Measurements from ENCODE around the gene MYCBP2. TPM values are rescaled to one million over a fixed set of nuclear protein-coding genes. Genes with fewer than 3 reads are reported as not detected.

MYCBP2 gene
- total RNA-seq, 4 donors from 2014 or later = 274 to 342 (median 305) TPM

DNA sequence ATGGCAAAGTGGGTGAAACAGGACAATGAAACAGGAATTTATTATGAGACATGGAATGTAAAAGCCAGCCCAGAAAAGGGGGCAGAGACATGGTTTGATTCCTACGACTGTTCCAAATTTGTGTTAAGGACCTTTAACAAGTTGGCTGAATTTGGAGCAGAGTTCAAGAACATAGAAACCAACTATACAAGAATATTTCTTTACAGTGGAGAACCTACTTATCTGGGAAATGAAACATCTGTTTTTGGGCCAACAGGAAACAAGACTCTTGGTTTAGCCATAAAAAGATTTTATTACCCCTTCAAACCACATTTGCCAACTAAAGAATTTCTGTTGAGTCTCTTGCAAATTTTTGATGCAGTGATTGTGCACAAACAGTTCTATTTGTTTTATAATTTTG is 326.4 kb downstream of the MYCBP2 start:
- no peak for DNase-seq (ENCODE audit: low spot score in 2 of 2)
- H3K27me3 ChIP-seq = no peaks in the 10 kb centered on the region
- H3K36me3 ChIP-seq = peaks cover 0 to 66% (median 0%) of the 10 kb centered on the region in 3 donors
- no peaks in the 10 kb centered on the region for H3K9me3 ChIP-seq
- peaks cover 0 to 62% (median 4%) of the 10 kb centered on the region in 4 donors for H3K4me1 ChIP-seq
- no peak for TF ChIP-seq EP300 (IDR thresholded peaks at IDR 0.05)
- TF ChIP-seq, protein P1, sequence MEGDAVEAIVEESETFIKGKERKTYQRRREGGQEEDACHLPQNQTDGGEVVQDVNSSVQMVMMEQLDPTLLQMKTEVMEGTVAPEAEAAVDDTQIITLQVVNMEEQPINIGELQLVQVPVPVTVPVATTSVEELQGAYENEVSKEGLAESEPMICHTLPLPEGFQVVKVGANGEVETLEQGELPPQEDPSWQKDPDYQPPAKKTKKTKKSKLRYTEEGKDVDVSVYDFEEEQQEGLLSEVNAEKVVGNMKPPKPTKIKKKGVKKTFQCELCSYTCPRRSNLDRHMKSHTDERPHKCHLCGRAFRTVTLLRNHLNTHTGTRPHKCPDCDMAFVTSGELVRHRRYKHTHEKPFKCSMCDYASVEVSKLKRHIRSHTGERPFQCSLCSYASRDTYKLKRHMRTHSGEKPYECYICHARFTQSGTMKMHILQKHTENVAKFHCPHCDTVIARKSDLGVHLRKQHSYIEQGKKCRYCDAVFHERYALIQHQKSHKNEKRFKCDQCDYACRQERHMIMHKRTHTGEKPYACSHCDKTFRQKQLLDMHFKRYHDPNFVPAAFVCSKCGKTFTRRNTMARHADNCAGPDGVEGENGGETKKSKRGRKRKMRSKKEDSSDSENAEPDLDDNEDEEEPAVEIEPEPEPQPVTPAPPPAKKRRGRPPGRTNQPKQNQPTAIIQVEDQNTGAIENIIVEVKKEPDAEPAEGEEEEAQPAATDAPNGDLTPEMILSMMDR (IDR thresholded peaks at IDR 0.05) = no peak
- no peak for TF ChIP-seq POLR2A (IDR thresholded peaks at IDR 0.05)
- peak overlapping the region in 2 of 4 donors; percentile 61 to 69 for H3K27ac ChIP-seq
- H3K4me3 ChIP-seq = no peak overlapping the region
- 11 to 26% methylated on average over 1 of the region's 1 CpG for WGBS, 2 donors

Other genes starting within 250 kb of the MYCBP2 start
- gene SCEL, start 208.6 kb upstream of the MYCBP2 start, total RNA-seq = not detected

All from tibial nerve (tissue), 4 donors.